Endothelial cell (in vitro differentiated cells): ENCODE measurements around the gene DGCR6. TPM values are rescaled to one million over a fixed set of nuclear protein-coding genes. Genes with fewer than 3 reads are reported as not detected.
"Not testable (repeated sequence)": the region's sequence is repeated elsewhere in the genome, so short reads cannot be mapped to it uniquely, and the experiment has no call there.

Experiments used
- DNase-seq: peaks from one replicate; pipeline ENCODE4 v3.0.0; 2021; ENCODE audit warnings: low spot score
- H3K27ac Mint-ChIP-seq: one replicate; pipeline ENCODE4 v1.8.0; 2021; ENCODE audit warnings: mixed read lengths, inconsistent platforms; ENCODE audit not compliant: unreplicated experiment
- H3K27me3 Mint-ChIP-seq: one replicate; pipeline ENCODE4 v1.8.0; 2021; ENCODE audit warnings: mild to moderate bottlenecking, moderate library complexity, mixed read lengths, inconsistent platforms; ENCODE audit not compliant: unreplicated experiment
- H3K36me3 Mint-ChIP-seq: one replicate; pipeline ENCODE4 v1.8.0; 2021; ENCODE audit warnings: mild to moderate bottlenecking, low read depth, mixed read lengths, inconsistent platforms; ENCODE audit not compliant: unreplicated experiment
- H3K4me1 Mint-ChIP-seq: one replicate; pipeline ENCODE4 v1.8.0; 2021; ENCODE audit warnings: mild to moderate bottlenecking, mixed read lengths, inconsistent platforms; ENCODE audit not compliant: unreplicated experiment
- H3K4me3 Mint-ChIP-seq: one replicate; pipeline ENCODE4 v1.8.0; 2021; ENCODE audit warnings: mild to moderate bottlenecking, mixed read lengths, inconsistent platforms; ENCODE audit not compliant: unreplicated experiment
- H3K9me3 Mint-ChIP-seq: one replicate; pipeline ENCODE4 v1.8.0; 2021; ENCODE audit warnings: mixed read lengths, inconsistent platforms; ENCODE audit not compliant: unreplicated experiment
- total RNA-seq: library from RNA; stranded (reverse); fragmentation: NEBNext Ultra II Directional; extraction: Animal tissue kit (Norgen Biotek cat#: 25700); gene quantifications from one replicate; pipeline ENCODE4 v1.2.1, GENCODE V29; 2021; ENCODE audit not compliant: unreplicated experiment
- TF ChIP-seq, protein P1 (sequence below): fragments of 200-600 bp; sonication (generic); IDR thresholded peaks from one replicate; pipeline ENCODE4 v1.5.0; 2021; ENCODE audit warnings: antibody characterized with exemption; ENCODE audit not compliant: unreplicated experiment

DGCR6 gene
- total RNA-seq, 1 donor from 2014 or later: 1.1 TPM

DNA sequence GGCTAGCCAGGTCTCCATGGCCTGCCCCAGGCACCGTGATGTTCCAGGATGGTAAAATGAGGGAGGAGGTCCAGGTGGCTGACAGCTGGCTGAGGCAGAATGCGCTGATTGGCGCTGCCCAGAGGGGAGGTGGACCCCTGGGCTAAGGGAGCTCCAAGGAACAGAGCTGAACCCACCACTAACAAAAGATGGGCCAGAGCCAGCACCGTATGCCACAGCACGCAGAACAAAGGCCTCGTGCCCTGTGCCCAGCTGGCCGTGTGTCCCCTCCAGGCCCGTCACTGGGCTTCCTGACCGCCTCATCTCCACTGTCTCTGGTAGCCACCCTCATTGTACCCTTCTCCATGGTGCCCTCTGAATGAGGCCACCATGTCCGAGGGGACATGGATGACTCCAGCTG, 49.6 kb downstream of the DGCR6 start:
- H3K36me3 Mint-ChIP-seq: no peaks in the 10 kb centered on the region
- no peak overlapping the region for H3K27ac Mint-ChIP-seq
- peaks cover 3% of the 10 kb centered on the region for H3K27me3 Mint-ChIP-seq
- H3K4me1 Mint-ChIP-seq: no peaks in the 10 kb centered on the region
- H3K9me3 Mint-ChIP-seq: no peaks in the 10 kb centered on the region
- peak; percentile 3 for DNase-seq
- TF ChIP-seq, protein P1, sequence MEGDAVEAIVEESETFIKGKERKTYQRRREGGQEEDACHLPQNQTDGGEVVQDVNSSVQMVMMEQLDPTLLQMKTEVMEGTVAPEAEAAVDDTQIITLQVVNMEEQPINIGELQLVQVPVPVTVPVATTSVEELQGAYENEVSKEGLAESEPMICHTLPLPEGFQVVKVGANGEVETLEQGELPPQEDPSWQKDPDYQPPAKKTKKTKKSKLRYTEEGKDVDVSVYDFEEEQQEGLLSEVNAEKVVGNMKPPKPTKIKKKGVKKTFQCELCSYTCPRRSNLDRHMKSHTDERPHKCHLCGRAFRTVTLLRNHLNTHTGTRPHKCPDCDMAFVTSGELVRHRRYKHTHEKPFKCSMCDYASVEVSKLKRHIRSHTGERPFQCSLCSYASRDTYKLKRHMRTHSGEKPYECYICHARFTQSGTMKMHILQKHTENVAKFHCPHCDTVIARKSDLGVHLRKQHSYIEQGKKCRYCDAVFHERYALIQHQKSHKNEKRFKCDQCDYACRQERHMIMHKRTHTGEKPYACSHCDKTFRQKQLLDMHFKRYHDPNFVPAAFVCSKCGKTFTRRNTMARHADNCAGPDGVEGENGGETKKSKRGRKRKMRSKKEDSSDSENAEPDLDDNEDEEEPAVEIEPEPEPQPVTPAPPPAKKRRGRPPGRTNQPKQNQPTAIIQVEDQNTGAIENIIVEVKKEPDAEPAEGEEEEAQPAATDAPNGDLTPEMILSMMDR: no peak
- no peak overlapping the region for H3K4me3 Mint-ChIP-seq

DNA sequence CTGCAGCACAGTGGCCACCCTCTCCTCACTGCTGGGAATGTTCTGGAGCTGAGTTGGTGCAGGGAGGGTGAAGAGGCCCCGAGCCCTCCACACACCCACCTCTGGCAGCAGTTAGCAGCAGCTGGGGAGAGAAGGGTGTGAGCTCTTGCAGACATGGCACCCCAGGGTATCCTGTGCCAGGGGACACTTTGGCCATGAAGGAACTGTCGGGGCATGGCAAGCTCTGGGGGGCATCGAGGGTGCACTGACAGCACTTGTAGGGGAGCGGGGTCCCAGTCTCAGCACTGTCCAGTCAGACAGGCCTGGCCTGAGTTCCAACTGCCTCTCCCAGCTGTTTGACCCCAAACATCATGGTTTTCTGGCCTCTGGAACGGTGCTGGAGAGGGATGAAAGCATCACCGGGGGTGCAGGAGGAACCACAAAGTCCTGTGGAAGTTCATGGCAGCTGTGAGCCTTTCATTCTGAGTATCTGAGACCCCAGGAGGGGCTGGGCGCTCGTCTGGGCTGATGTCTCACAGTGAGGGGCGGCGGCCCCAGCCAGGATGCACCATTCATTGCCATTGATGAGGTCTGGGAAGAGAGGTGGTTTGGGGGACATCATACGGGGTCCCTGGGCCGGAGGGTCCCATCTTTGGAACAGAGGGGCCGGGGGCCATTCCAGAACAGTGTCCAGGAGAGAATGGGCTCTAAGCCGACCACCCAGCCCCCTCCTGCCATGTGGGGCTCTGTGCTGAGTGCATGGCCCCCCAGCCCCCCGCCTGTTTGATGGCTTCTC, 50.2 kb downstream of the DGCR6 start:
- not testable (repeated sequence) for H3K27me3 Mint-ChIP-seq, DNase-seq, H3K27ac Mint-ChIP-seq, H3K9me3 Mint-ChIP-seq, H3K36me3 Mint-ChIP-seq, H3K4me1 Mint-ChIP-seq, H3K4me3 Mint-ChIP-seq

DNA sequence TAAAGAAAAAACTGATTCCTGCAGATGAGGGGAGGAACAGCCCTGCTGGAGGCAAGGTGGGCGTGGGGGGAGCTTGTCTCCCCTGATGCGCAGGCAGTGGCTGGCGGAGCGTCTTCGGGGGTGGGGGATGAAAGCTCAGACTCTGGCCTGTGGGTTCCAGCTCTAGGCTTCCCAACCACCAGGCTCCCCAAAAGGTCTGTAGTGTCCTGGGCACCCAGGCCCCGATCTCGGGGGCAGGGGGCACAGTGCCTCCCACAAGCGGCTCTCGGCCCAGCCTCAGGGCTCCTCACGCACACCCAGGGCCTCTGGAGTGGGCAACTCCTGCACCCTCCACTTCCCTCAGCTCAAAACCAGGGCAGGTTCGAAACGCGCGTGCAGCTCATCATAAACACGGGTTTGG, 50.8 kb downstream of the DGCR6 start:
- H3K4me1 Mint-ChIP-seq, H3K27ac Mint-ChIP-seq, DNase-seq, H3K27me3 Mint-ChIP-seq, H3K36me3 Mint-ChIP-seq, H3K9me3 Mint-ChIP-seq, H3K4me3 Mint-ChIP-seq: not testable (repeated sequence)

DNA sequence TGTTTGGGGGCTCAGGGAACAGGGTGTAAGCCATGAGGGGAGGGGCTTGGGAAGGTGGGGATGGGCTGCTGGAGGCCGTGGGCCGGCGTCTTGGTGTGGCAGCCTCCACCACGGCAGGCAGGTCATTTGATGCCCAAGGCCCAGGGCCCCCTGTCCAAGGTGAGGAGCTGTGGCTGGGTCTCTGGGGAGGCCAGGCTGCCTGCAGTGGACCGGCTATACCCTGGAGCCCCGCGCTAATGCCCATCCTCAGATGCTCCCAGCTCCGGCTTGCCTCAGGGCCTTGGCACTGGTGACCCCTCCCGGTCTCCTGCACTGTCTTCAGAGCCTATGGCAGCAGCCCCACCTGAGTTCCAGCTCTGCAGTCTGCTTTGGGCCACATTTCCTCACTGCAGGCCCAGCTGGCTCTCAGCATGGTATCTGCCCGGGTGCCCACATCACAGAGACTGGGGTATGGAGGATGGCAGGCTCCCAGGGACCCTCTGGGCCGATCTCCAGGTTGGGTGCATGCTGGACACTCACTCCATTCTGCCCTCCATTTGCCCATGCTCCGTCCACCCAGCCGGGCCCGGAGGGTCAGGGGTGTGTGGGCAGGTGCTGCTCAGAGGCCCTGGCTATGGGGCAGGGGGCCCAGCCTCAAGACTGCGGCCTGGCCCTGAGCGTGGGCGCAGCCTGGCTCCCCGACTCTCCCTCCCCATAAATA, 51.7 kb downstream of the DGCR6 start:
- not testable (repeated sequence) for H3K9me3 Mint-ChIP-seq, H3K27ac Mint-ChIP-seq
- peak; percentile 0 for DNase-seq

DNA sequence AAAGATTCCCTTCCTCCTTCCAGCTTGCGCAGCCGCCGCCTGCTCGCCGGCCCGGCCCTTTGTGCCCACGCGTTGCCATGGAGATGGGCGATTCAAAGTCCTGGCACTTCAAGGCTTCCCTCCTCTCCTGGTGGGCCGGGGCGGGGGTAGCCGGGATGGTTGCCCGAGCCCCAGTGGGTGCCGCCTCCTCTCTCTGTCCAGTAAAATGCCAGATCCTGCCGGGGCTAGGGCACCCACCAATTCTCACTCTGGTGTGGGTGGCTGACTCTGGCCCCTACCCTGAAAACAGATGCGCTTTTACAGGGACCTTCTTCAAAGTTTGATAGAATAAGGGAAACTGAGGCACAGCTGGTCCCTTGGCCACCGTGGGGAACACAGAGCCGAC, 52.2 kb downstream of the DGCR6 start:
- H3K27me3 Mint-ChIP-seq, H3K9me3 Mint-ChIP-seq, H3K4me3 Mint-ChIP-seq, H3K27ac Mint-ChIP-seq, H3K36me3 Mint-ChIP-seq, H3K4me1 Mint-ChIP-seq: not testable (repeated sequence)
- peak; percentile 0 for DNase-seq

More for the DNA sequence above, 51.7 kb downstream of the DGCR6 start:
- H3K4me1 Mint-ChIP-seq, H3K27me3 Mint-ChIP-seq, H3K4me3 Mint-ChIP-seq, H3K36me3 Mint-ChIP-seq: not testable (repeated sequence)

DNA sequence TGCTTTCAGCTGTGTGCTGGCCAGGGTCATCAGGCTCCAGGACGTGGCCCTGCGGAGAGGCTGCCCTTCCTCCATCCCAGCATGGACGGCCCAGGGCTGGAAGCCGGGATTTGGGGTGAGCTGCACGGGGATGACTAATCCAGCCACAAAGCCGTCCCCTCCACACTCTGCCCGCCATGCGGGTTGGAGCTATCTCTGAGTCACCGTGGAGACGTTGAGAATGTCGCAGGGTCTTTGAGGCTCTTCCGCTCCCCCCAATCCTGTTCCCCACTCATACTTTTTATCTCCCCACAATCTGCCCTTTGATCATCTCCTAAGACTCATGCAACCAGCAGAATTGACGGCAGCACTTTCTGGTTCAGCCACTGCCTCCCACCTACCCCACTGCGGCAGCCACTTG, 52.6 kb downstream of the DGCR6 start:
- not testable (repeated sequence) for H3K36me3 Mint-ChIP-seq, H3K9me3 Mint-ChIP-seq, H3K4me1 Mint-ChIP-seq, H3K27me3 Mint-ChIP-seq, H3K4me3 Mint-ChIP-seq, DNase-seq, H3K27ac Mint-ChIP-seq

DNA sequence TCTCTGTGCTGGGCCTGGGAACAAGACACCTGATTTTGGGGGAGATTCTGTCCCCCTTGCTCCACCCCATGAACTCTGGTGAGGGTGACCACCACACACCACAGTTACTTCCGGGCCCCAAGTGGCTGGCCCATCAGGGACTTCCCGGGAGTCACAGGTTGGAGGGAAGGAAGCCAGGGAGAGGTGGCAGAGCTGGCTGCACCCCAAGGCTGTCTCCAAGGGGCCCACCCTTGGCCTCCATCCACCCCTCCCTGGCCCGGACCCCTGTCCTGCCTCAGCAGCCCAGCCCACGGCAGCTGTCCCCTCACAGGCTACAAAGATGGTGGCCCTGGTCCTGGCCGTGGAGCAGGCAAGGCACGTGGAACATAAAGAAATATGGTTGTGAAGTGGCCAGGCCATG, 53.1 kb downstream of the DGCR6 start:
- H3K27ac Mint-ChIP-seq, DNase-seq, H3K9me3 Mint-ChIP-seq, H3K27me3 Mint-ChIP-seq, H3K4me3 Mint-ChIP-seq, H3K36me3 Mint-ChIP-seq, H3K4me1 Mint-ChIP-seq: not testable (repeated sequence)

DNA sequence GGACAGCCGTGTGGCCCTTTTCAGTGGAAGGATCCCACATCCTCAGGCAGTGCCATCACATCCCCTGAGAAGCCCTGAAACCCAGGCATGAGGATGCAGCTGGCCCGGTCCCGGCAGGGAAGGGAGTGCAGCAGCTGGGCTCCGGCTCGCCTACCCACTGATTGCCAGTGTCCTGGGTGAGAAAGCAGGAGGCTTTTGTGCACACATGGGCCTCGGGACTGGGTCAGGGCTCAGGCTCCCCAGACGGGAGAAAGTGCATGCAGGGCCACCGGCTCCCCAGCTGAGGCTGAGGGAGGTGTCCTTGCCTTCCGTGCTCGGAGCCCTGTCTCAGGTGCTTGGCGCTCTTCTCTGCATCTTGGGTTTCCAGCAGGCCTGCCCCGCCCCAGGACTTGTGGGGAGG, 53.6 kb downstream of the DGCR6 start:
- not testable (repeated sequence) for H3K36me3 Mint-ChIP-seq, H3K9me3 Mint-ChIP-seq, DNase-seq, H3K27me3 Mint-ChIP-seq, H3K4me3 Mint-ChIP-seq, H3K4me1 Mint-ChIP-seq, H3K27ac Mint-ChIP-seq

DNA sequence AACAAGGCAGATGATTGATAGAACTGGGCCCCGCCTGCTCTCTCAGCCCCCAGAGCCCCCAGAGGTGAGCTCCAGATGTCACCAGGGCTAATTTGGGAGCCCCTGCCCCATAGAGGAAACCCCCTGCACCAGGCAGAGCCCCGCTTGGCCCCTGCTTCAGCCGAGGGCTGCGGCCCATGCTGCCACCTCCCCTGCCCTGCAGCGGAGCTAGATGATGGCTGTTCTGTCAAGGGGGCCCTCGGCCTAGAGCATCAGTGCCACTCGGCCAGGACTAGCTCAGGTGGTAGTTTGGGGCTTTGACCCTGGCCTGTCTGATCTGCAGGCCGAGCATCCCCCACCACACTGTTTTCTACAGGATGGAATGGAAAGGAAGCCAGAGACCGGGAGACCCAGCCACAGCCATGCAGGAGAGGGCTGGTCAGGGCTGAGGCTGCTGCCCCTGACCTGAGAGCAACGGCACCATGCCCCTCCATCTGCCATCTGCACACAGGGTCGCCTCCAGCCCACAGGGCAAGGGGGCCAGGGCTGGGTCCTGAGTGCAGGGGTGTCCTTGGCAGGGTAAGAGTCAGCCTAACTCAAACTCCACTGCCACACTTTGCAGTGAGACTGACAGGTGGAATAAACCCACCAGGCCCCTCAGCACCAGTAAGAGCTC, 54.2 kb downstream of the DGCR6 start:
- not testable (repeated sequence) for H3K27me3 Mint-ChIP-seq, H3K4me3 Mint-ChIP-seq, H3K36me3 Mint-ChIP-seq, H3K9me3 Mint-ChIP-seq, H3K27ac Mint-ChIP-seq, H3K4me1 Mint-ChIP-seq
- DNase-seq: peak; percentile 2

DNA sequence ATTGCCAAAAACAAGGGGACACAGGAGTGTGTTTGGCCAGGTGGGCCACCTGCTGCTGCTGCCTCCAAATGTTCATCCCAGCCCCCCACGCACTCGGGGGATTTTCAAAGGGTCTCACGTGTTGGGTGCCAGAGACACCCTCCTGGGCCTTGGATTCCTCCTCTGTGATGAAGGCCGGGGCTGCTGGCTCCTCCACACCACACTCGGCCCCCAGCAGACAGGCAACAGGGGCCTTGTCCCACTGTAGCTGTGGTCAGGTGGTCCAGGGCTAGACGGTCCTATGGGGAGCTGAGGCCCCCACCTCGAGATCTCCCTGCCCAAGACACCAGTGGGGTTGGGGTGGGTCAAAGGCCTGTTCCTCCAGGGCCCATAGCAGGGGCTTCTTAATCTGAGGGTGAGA, 55.1 kb downstream of the DGCR6 start:
- not testable (repeated sequence) for H3K27me3 Mint-ChIP-seq

More for the DNA sequence above, 55.1 kb downstream of the DGCR6 start:
- not testable (repeated sequence) for H3K27ac Mint-ChIP-seq, H3K36me3 Mint-ChIP-seq, H3K9me3 Mint-ChIP-seq, H3K4me1 Mint-ChIP-seq, H3K4me3 Mint-ChIP-seq
- DNase-seq: peak; percentile 1
